Upper lobe of right lung (tissue), 1 donor: Measurements from ENCODE around the gene SF1. TPM values are rescaled to one million over a fixed set of nuclear protein-coding genes. Genes with fewer than 3 reads are reported as not detected.

Experiments
- ATAC-seq: fragments of 200-7000 bp; cut with Tn5 transposase; one replicate; pipeline ENCODE4 v1.9.1; 2020; ENCODE audit warnings: mild to moderate bottlenecking, moderate library complexity
- DNase-seq: peaks from one replicate; pipeline ENCODE4 v3.0.0-alpha.2; 2020
- H3K27ac ChIP-seq: fragments of 200-600 bp; one replicate; pipeline ENCODE4 v1.8.0; 2022
- H3K27me3 ChIP-seq: fragments of 200-600 bp; one replicate; pipeline ENCODE4 v1.8.0; 2022; ENCODE audit warnings: mild to moderate bottlenecking
- H3K36me3 ChIP-seq: fragments of 200-600 bp; one replicate; pipeline ENCODE4 v1.8.0; 2022
- H3K4me1 ChIP-seq: fragments of 200-600 bp; one replicate; pipeline ENCODE4 v1.8.0; 2022
- H3K4me3 ChIP-seq: fragments of 200-600 bp; one replicate; pipeline ENCODE4 v1.8.0; 2022; ENCODE audit warnings: mild to moderate bottlenecking
- H3K9me3 ChIP-seq: fragments of 200-600 bp; one replicate; pipeline ENCODE4 v1.8.0; 2022
- CTCF ChIP-seq: fragments of 200-600 bp; IDR thresholded peaks from one replicate; pipeline ENCODE4 v1.8.0; 2022; ENCODE audit warnings: antibody characterized with exemption
- intact Hi-C: fragments of 100-400 bp; cut with DNase I; formaldehyde crosslinking; loops from one replicate; pipeline ENCODE4 v1.11.0; 2022
- total RNA-seq: library from RNA; stranded (reverse); fragmentation: NEBNext Ultra II Directional; extraction: Animal tissue kit (Norgen Biotek cat#: 25700); gene quantifications from one replicate; pipeline ENCODE4 v1.2.1, GENCODE V29; 2021
- donor health status: DM: no; HTN: yes; CAD: no; lungs with severe emphysema.

SF1 gene
- total RNA-seq, 1 donor from 2014 or later, result 294 TPM

- intact Hi-C loops, result no loop called here
- Histone ChIP-seq H3K9me3 (no peaks in the 10 kb centered on the region), H3K27ac (peak overlapping the region; percentile 11), H3K36me3 (peaks cover 29% of the 10 kb centered on the region), H3K27me3 (no peaks in the 10 kb centered on the region), H3K4me3 (no peak overlapping the region), H3K4me1 (peaks cover 7% of the 10 kb centered on the region)
- no peak for TF ChIP-seq CTCF
- peak; percentile 51 for DNase-seq
- no peak for ATAC-seq
These were observed 15.2 kb upstream of the SF1 start for GRCh38 chr11:64793271-64794160.

GRCh38 chr11:64792482-64792881, 14.1 kb upstream of the SF1 start:
- Histone ChIP-seq H3K4me1 (peaks cover 13% of the 10 kb centered on the region), H3K27ac (no peak overlapping the region), H3K9me3 (no peaks in the 10 kb centered on the region), H3K36me3 (peaks cover 33% of the 10 kb centered on the region), H3K4me3 (no peak overlapping the region), H3K27me3 (no peaks in the 10 kb centered on the region)
- intact Hi-C loops, result no loop called here
- peak; percentile 19 for DNase-seq
- TF ChIP-seq CTCF, result no peak
- ATAC-seq, result no peak

- no peak overlapping the region for H3K27ac ChIP-seq
- no peak for TF ChIP-seq CTCF
- DNase-seq, result peak; percentile 62
- no peaks in the 10 kb centered on the region for H3K27me3 ChIP-seq
- no peaks in the 10 kb centered on the region for H3K9me3 ChIP-seq
- peaks cover 14% of the 10 kb centered on the region for H3K4me1 ChIP-seq
- H3K4me3 ChIP-seq, result no peak overlapping the region
- peaks cover 28% of the 10 kb centered on the region for H3K36me3 ChIP-seq
- ATAC-seq, result no peak
- intact Hi-C loops, result no loop called here
These were observed 13.5 kb upstream of the SF1 start for GRCh38 chr11:64791781-64792291.

DNA sequence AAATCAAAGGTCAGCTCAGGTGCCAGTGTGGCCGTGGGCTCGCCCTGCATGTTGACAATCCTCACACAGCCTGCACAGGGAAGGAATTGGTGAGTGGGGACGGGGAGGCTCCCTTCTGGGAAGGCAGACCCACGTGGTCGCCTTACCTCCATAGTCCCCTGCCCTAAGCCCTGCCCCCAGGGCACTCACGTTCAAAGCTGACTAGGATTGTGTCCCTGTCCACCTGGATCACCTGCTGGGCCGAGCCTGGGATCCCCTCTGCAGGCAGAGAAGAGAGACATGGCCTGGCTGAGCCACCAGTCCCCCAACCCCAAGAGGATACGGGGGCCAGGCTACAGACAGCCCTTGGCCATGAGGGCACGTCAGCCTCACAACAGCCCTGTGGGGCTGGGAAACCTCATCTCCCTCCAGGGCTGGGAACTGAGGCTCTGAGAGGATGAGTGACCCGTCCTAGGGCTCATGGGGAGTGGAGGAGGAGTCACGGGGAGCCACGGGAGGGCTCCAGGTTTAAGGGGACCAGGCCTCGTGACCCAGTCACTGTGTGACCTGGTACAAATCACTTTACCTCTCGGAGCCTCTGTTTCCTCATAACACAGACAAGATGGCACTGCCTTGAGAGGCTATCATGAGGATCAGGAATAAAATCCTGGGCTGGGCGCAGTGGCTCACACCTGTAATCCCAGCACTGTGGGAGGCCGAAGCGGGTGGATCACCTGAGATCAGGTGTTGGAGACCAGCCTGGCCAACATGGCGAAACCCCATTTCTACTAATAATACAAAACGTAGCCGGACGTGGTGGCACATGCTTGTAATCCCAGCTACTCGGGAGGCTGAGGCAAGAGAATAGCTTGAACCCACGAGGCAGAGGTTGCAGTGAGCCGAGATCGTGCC, 12.1 kb upstream of the SF1 start:
- H3K4me1 ChIP-seq, result peaks cover 14% of the 10 kb centered on the region
- intact Hi-C loops, result no loop called here
- no peak for TF ChIP-seq CTCF
- H3K36me3 ChIP-seq, result peaks cover 25% of the 10 kb centered on the region
- no peaks in the 10 kb centered on the region for H3K27me3 ChIP-seq
- no peak for ATAC-seq
- H3K9me3 ChIP-seq, result no peaks in the 10 kb centered on the region
- DNase-seq, result peak; percentile 56
- H3K4me3 ChIP-seq, result no peak overlapping the region
- H3K27ac ChIP-seq, result no peak overlapping the region

GRCh38 chr11:64789331-64790204, 11.2 kb upstream of the SF1 start:
- no peak overlapping the region for H3K27ac ChIP-seq
- peak; percentile 46 for DNase-seq
- intact Hi-C loops, result no loop called here

More at GRCh38 chr11:64789331-64790204, 11.2 kb upstream of the SF1 start:
- no peak for ATAC-seq
- Histone ChIP-seq H3K9me3 (no peaks in the 10 kb centered on the region), H3K36me3 (peaks cover 25% of the 10 kb centered on the region), H3K4me1 (peaks cover 14% of the 10 kb centered on the region), H3K4me3 (no peak overlapping the region), H3K27me3 (no peaks in the 10 kb centered on the region)
- TF ChIP-seq CTCF, result no peak
